H1 (cell line): Measurements from ENCODE around the gene PCTP.

Source experiments
- CEBPB ChIP-seq: IDR thresholded peaks from 2 replicates; pipeline ENCODE4 v1.6.1; 2012; ENCODE audit warnings: low read depth, low read length
- CREB1 ChIP-seq: IDR thresholded peaks from 2 replicates; pipeline ENCODE4 v1.6.1; 2012; ENCODE audit warnings: inconsistent platforms
- CTCF ChIP-seq, 3 experiments: IDR thresholded peaks; 1 replicate in 2 of 3; 2 replicates in 1 of 3; pipeline versions ENCODE4 v1.5.1 to v1.6.1; 2011; ENCODE audit warnings: low read length in 3 of 3, mild to moderate bottlenecking in 3 of 3, inconsistent platforms in 2 of 3, low read depth in 1 of 3, moderate library complexity in 1 of 3; ENCODE audit not compliant: insufficient read depth in 1 of 3; ENCODE audit errors: control extremely low read depth in 1 of 3
- EZH2 ChIP-seq: fragments of 200-600 bp; sonication (generic); IDR thresholded peaks from 2 replicates; pipeline ENCODE4 v1.7.1; 2012; ENCODE audit warnings: low read depth, mild to moderate bottlenecking, moderate library complexity, low read length, inconsistent platforms; ENCODE audit not compliant: severe bottlenecking
- POLR2A ChIP-seq, 2 experiments: IDR thresholded peaks; 1 replicate in 1 of 2; 2 replicates in 1 of 2; pipeline ENCODE4 v1.6.1; 2011; ENCODE audit warnings: low read depth in 2 of 2, low read length in 2 of 2, mild to moderate bottlenecking in 2 of 2; ENCODE audit errors: control extremely low read depth in 1 of 2
- RAD21 ChIP-seq, 2 experiments: IDR thresholded peaks in 1 of 2; conservative IDR thresholded peaks in 1 of 2; 2 replicates each; pipeline ENCODE4 v1.6.1; 2011; ENCODE audit warnings: low read depth in 2 of 2, low read length in 2 of 2, improper control_type of control experiment in 1 of 2, inconsistent platforms in 1 of 2, mild to moderate bottlenecking in 1 of 2, moderate library complexity in 1 of 2
- RFX5 ChIP-seq: IDR thresholded peaks from 2 replicates; pipeline ENCODE4 v1.6.1; 2011; ENCODE audit warnings: low read depth, low read length, improper control_type of control experiment, borderline replicate concordance
- SIN3A ChIP-seq, 2 experiments: IDR thresholded peaks in 1 of 2; conservative IDR thresholded peaks in 1 of 2; 2 replicates each; pipeline ENCODE4 v1.6.1; 2011 to 2012; ENCODE audit warnings: low read length in 2 of 2, improper control_type of control experiment in 1 of 2, low read depth in 1 of 2, mild to moderate bottlenecking in 1 of 2
- SRF ChIP-seq: IDR thresholded peaks from 2 replicates; pipeline ENCODE4 v1.6.1; 2011; ENCODE audit warnings: mild to moderate bottlenecking, low read depth, low read length, moderate library complexity
- TBP ChIP-seq: IDR thresholded peaks from 2 replicates; pipeline ENCODE4 v1.6.1; 2011; ENCODE audit warnings: low read depth, low read length, improper control_type of control experiment
- TF ChIP-seq, protein P1 (sequence below): IDR thresholded peaks from 2 replicates; pipeline ENCODE4 v1.6.1; 2012; ENCODE audit warnings: inconsistent platforms

DNA sequence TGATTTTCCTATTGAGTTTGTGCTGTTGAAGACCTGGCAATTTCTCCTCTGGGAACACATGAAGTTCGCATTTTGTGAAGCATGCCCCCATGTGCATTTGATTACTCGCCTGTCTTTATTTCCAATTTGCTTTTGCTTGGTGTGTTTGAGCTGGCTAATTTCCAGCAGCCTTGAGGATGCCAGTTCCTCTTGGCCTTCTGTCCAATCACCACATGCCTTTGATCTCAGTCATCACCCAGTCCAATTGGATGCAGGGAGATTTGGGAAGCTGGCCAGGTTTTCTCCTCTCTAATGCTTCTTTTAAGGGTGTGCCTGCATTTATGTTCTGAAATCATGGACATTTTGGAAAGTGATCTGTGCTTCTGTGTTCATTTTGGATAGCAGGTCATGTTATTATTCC lies 24.4 kb upstream of the PCTP start:
- no peak for TF ChIP-seq CREB1
- TF ChIP-seq CTCF (IDR thresholded peaks at IDR 0.05; ENCODE audit: control extremely low read depth in 1 of 3, insufficient read depth in 1 of 3, low read depth in 1 of 3, low read length in 3 of 3) = no peak
- no peak for TF ChIP-seq RFX5
- no peak for TF ChIP-seq CEBPB
- TF ChIP-seq RAD21 (IDR thresholded peaks at IDR 0.05 in 1 of 2, conservative IDR thresholded peaks at IDR 0.05 in 1 of 2; ENCODE audit: low read depth in 2 of 2, low read length in 2 of 2) = no peak
- TF ChIP-seq, protein P1, sequence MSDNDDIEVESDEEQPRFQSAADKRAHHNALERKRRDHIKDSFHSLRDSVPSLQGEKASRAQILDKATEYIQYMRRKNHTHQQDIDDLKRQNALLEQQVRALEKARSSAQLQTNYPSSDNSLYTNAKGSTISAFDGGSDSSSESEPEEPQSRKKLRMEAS = no peak
- TF ChIP-seq SIN3A (conservative IDR thresholded peaks at IDR 0.05 in 1 of 2, IDR thresholded peaks at IDR 0.05 in 1 of 2; ENCODE audit: low read depth in 1 of 2, low read length in 2 of 2) = no peak
- no peak for TF ChIP-seq SRF
- no peak for TF ChIP-seq TBP
- TF ChIP-seq EZH2 = no peak
- TF ChIP-seq POLR2A (IDR thresholded peaks at IDR 0.05; ENCODE audit: control extremely low read depth in 1 of 2, low read depth in 2 of 2, low read length in 2 of 2) = no peak
